Astrocyte of the spinal cord (primary cell): ENCODE data around the gene TP53BP2.

Experiments used
- DNase-seq: peaks from one replicate; pipeline ENCODE4 v3.0.0; 2011; ENCODE audit warnings: low read depth, low spot score
- H3K4me3 ChIP-seq: 2 replicates; pipeline ENCODE4 v1.5.1; 2011; ENCODE audit warnings: low read depth, mild to moderate bottlenecking, low read length, moderate library complexity
- CTCF ChIP-seq: IDR thresholded peaks from 2 replicates; pipeline ENCODE4 v1.5.1; 2012; ENCODE audit warnings: low read depth, mild to moderate bottlenecking, low read length, inconsistent platforms
- in situ Hi-C: cut with HindIII; loops from 2 replicates; pipeline ENCODE4 v1.10.0; 2017; ENCODE audit warnings: low sequenced_read_pairs

Gene TP53BP2

GRCh38 chr1:223760833-223761232 is 84.9 kb downstream of the TP53BP2 start:
- no peak overlapping the region for H3K4me3 ChIP-seq
- TF ChIP-seq CTCF = no peak
- no peak for DNase-seq
- in situ Hi-C loops = no loop called here

GRCh38 chr1:223759273-223759672 is 86.5 kb downstream of the TP53BP2 start:
- no peak for DNase-seq
- in situ Hi-C loops = no loop called here
- TF ChIP-seq CTCF = no peak
- no peak overlapping the region for H3K4me3 ChIP-seq

GRCh38 chr1:223758734-223759133 is 87.0 kb downstream of the TP53BP2 start:
- DNase-seq = no peak
- H3K4me3 ChIP-seq = no peak overlapping the region
- in situ Hi-C loops = no loop called here
- TF ChIP-seq CTCF = no peak

GRCh38 chr1:223756806-223757700 is 88.7 kb downstream of the TP53BP2 start:
- H3K4me3 ChIP-seq = no peak overlapping the region
- TF ChIP-seq CTCF = no peak
- in situ Hi-C loops = no loop called here
- no peak for DNase-seq

- peak; percentile 10 for TF ChIP-seq CTCF
- in situ Hi-C loops = no loop called here
- no peak overlapping the region for H3K4me3 ChIP-seq
- no peak for DNase-seq
Observed at GRCh38 chr1:223755992-223756775, 89.6 kb downstream of the TP53BP2 start.

- in situ Hi-C loops = no loop called here
- H3K4me3 ChIP-seq = no peak overlapping the region
- TF ChIP-seq CTCF = no peak
- no peak for DNase-seq
Observed at GRCh38 chr1:223755432-223755792, 90.3 kb downstream of the TP53BP2 start.
